Gastrocnemius medialis (tissue), 4 donors: ENCODE measurements around the gene CCDC27.

Experiments used
- CTCF ChIP-seq, 5 experiments: fragments of 450-650 bp in 3 of 5; fragments of 200-600 bp in 2 of 5; sonication (generic) in 2 of 5; IDR thresholded peaks in 4 of 5; conservative IDR thresholded peaks in 1 of 5; 1 replicate in 4 of 5; 2 replicates in 1 of 5; pipeline ENCODE4 v1.5.1; 2016 to 2019; ENCODE audit warnings: antibody characterized with exemption in 5 of 5, mild to moderate bottlenecking in 3 of 5, moderate library complexity in 3 of 5
- POLR2A ChIP-seq, 2 donors: fragments of 450-650 bp; IDR thresholded peaks; one replicate each; pipeline ENCODE4 v1.6.1; 2017; ENCODE audit warnings: antibody characterized with exemption in 2 of 2, mild to moderate bottlenecking in 2 of 2, moderate library complexity in 2 of 2

DNA sequence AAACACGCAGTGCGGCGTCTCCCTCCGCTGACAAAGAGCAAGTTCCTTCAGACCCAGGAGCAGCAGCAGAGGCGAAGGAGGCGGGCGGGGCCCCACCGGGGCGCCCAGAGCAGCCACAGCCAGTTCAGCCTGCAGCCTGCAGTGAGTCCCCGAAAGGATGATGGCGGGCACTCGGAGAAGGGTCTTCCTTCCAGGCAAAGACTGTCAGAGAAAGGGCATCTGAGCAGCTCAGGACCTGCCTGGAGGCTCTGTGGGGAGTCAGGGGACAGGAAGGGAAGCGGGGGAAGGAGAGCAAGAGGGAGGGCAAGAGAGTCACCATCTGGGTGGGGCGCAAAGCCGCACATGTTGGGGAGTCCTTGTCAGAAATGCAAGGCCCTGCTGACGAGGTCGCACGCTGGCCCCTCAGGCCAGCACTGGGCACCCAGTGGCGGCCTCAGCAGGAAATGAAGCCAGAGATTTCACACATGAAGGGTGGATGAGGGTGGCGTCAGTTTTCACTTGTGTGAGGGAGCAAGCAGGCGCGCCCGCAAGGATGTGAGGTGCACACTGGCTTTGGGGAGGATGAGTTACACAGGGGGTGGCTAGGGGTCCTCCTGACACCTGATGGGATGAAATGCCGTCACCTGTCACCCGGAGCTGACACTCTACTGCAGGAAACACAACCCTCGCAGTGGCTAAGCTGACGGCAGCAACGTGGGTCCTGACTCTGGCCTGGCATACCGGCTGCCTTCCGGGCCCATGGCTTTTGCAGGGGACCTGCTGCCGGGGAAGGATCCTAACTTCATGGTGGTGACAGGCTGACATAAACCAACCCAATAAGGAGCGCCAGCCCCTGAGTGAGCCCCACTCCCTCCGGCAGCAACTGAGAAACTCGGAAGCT, 37.4 kb downstream of the CCDC27 start:
- no peak for TF ChIP-seq CTCF (IDR thresholded peaks at IDR 0.05 in 4 of 5, conservative IDR thresholded peaks at IDR 0.05 in 1 of 5)
- TF ChIP-seq POLR2A (IDR thresholded peaks at IDR 0.05): no peak
